ENCODE measurements around the gene BAIAP2. TPM values are rescaled to one million over a fixed set of nuclear protein-coding genes. Genes with fewer than 3 reads are reported as not detected.

BAIAP2 gene
- total and polyA plus RNA-seq, 4 experiments from 2014 or later: 2.1 to 7.2 (median 5.5) TPM

GRCh38 chr17:81093619-81094508 lies 58.9 kb downstream of the BAIAP2 start:
- Histone ChIP-seq H3K36me3 (ENCODE audit: insufficient read depth, low read length) (no peaks in the 10 kb centered on the region), H3K9me3 (ENCODE audit: control insufficient read depth in 1 of 2, low read length in 2 of 2) (no peaks in the 10 kb centered on the region), H3K27ac (ENCODE audit: low read depth, low read length) (peak overlapping the region; percentile 51), H3K4me1 (ENCODE audit: insufficient read depth, low read length) (peaks cover 56% of the 10 kb centered on the region), H3K27me3 (ENCODE audit: insufficient read depth, low read length) (no peaks in the 10 kb centered on the region), H3K4me3 (ENCODE audit: low read length in 2 of 2) (no peak overlapping the region)
- Mint-ChIP-seq H3K4me3 (peak overlapping the region in 2 of 8 donors; percentile 79 to 88), H3K9me3 (no peaks in the 10 kb centered on the region), H3K27ac (peak overlapping the region; percentile 86 to 96 (median 93)), H3K27me3 (no peaks in the 10 kb centered on the region), H3K4me1 (peaks cover 24 to 56% (median 37%) of the 10 kb centered on the region in 4 donors), H3K36me3 (no peaks in the 10 kb centered on the region)
- intact Hi-C loops (cut with micrococcal nuclease): loop anchor here (10.0 kb wide), 1 partner anchor 831 kb away; the partner anchor contains the start of gene MAFG
- POLR2A ChIA-PET (ENCODE audit: partially characterized antibody): interaction anchor here (1.1 to 2.4 kb wide), 5 partner anchors 8 to 76 kb away, joined by 3 to 12 read pairs (median 5); no protein-coding TSS in a partner anchor
- no peak for DNase-seq
- CTCF ChIA-PET (ENCODE audit: partially characterized antibody): interaction anchor here (1.0 kb wide), 1 partner anchor 8 kb away, joined by 3 read pairs; no protein-coding TSS in a partner anchor

GRCh38 chr17:81094509-81095382 lies 59.8 kb downstream of the BAIAP2 start:
- POLR2A ChIA-PET (ENCODE audit: partially characterized antibody): interaction anchor here (0.7 to 2.4 kb wide), 8 partner anchors 9 to 145 kb away, joined by 3 to 12 read pairs (median 4); partner anchors contain the start of gene NDUFAF8
- no peaks in the 10 kb centered on the region for H3K36me3 ChIP-seq (ENCODE audit: insufficient read depth, low read length)
- CTCF ChIA-PET (ENCODE audit: partially characterized antibody): interaction anchor here (1.0 to 4.7 kb wide), 4 partner anchors 7 to 107 kb away, joined by 3 to 28 read pairs (median 3); no protein-coding TSS in a partner anchor
- H3K4me1 ChIP-seq (ENCODE audit: insufficient read depth, low read length): peaks cover 56% of the 10 kb centered on the region
- Mint-ChIP-seq H3K36me3 (no peaks in the 10 kb centered on the region), H3K4me1 (peaks cover 24 to 56% (median 38%) of the 10 kb centered on the region in 4 donors), H3K9me3 (peaks cover 0 to 1% (median 0%) of the 10 kb centered on the region in 8 donors), H3K27me3 (no peaks in the 10 kb centered on the region), H3K27ac (peak overlapping the region; percentile 91 to 96 (median 93)), H3K4me3 (peak overlapping the region; percentile 52 to 88 (median 70))
- no peaks in the 10 kb centered on the region for H3K9me3 ChIP-seq (ENCODE audit: control insufficient read depth in 1 of 2, low read length in 2 of 2)
- intact Hi-C loops (cut with micrococcal nuclease): loop anchor here (1.0 to 10.0 kb wide), 3 partner anchors 60 to 830 kb away; partner anchors contain the start of gene MAFG
- peak overlapping the region; percentile 66 for H3K27ac ChIP-seq (ENCODE audit: low read depth, low read length)
- H3K4me3 ChIP-seq (ENCODE audit: low read length in 2 of 2): peak overlapping the region in 1 of 2 donors; percentile 10
- H3K27me3 ChIP-seq (ENCODE audit: insufficient read depth, low read length): no peaks in the 10 kb centered on the region
- peak; percentile 86 to 96 (median 88) for DNase-seq

GRCh38 chr17:81095383-81095762 lies 60.4 kb downstream of the BAIAP2 start:
- peak overlapping the region; percentile 39 to 88 (median 69) for H3K4me3 Mint-ChIP-seq
- Histone ChIP-seq H3K9me3 (ENCODE audit: control insufficient read depth in 1 of 2, low read length in 2 of 2) (no peaks in the 10 kb centered on the region), H3K4me3 (ENCODE audit: low read length in 2 of 2) (peak overlapping the region in 1 of 2 donors; percentile 10), H3K36me3 (ENCODE audit: insufficient read depth, low read length) (no peaks in the 10 kb centered on the region), H3K27ac (ENCODE audit: low read depth, low read length) (peak overlapping the region; percentile 66), H3K27me3 (ENCODE audit: insufficient read depth, low read length) (no peaks in the 10 kb centered on the region), H3K4me1 (ENCODE audit: insufficient read depth, low read length) (peaks cover 55% of the 10 kb centered on the region)
- H3K27ac Mint-ChIP-seq: peak overlapping the region; percentile 91 to 96 (median 93)
- H3K27me3 Mint-ChIP-seq: no peaks in the 10 kb centered on the region
- H3K36me3 Mint-ChIP-seq: no peaks in the 10 kb centered on the region
- ChIA-PET CTCF (ENCODE audit: partially characterized antibody) (interaction anchor here (1.0 to 4.7 kb wide), 3 partner anchors 70 to 108 kb away, joined by 3 to 28 read pairs (median 3); no protein-coding TSS in a partner anchor), POLR2A (ENCODE audit: partially characterized antibody) (interaction anchor here (0.7 to 2.4 kb wide), 9 partner anchors 10 to 144 kb away, joined by 3 to 12 read pairs (median 4); partner anchors contain the start of gene NDUFAF8)
- DNase-seq: peak in 3 of 5 donors; percentile 13 to 64 (median 19)
- intact Hi-C loops (cut with micrococcal nuclease): loop anchor here (1.0 to 10.0 kb wide), 3 partner anchors 61 to 829 kb away; partner anchors contain the start of gene MAFG
- peaks cover 21 to 56% (median 38%) of the 10 kb centered on the region in 4 donors for H3K4me1 Mint-ChIP-seq
- H3K9me3 Mint-ChIP-seq: peaks cover 0 to 1% (median 0%) of the 10 kb centered on the region in 8 donors

- POLR2A ChIA-PET (ENCODE audit: partially characterized antibody): interaction anchor here (1.2 to 1.5 kb wide), 2 partner anchors 9 to 73 kb away, joined by 5 to 6 read pairs; no protein-coding TSS in a partner anchor
- peak overlapping the region in 5 of 8 donors; percentile 21 to 67 (median 53) for H3K4me3 Mint-ChIP-seq
- intact Hi-C loops (cut with micrococcal nuclease): loop anchor here (10.0 kb wide), 1 partner anchor 828 kb away; the partner anchor contains the start of gene MAFG
- no peaks in the 10 kb centered on the region for H3K27me3 ChIP-seq (ENCODE audit: insufficient read depth, low read length)
- H3K4me3 ChIP-seq (ENCODE audit: low read length in 2 of 2): no peak overlapping the region
- peaks cover 21 to 55% (median 36%) of the 10 kb centered on the region in 4 donors for H3K4me1 Mint-ChIP-seq
- CTCF ChIA-PET (ENCODE audit: partially characterized antibody): interaction anchor here (4.7 kb wide), 1 partner anchor 73 kb away, joined by 28 read pairs; no protein-coding TSS in a partner anchor
- no peak for DNase-seq
- no peak overlapping the region for H3K27ac ChIP-seq (ENCODE audit: low read depth, low read length)
- H3K9me3 Mint-ChIP-seq: peaks cover 0 to 1% (median 0%) of the 10 kb centered on the region in 8 donors
- H3K4me1 ChIP-seq (ENCODE audit: insufficient read depth, low read length): peaks cover 57% of the 10 kb centered on the region
- no peaks in the 10 kb centered on the region for H3K27me3 Mint-ChIP-seq
- no peaks in the 10 kb centered on the region for H3K36me3 ChIP-seq (ENCODE audit: insufficient read depth, low read length)
- no peaks in the 10 kb centered on the region for H3K9me3 ChIP-seq (ENCODE audit: control insufficient read depth in 1 of 2, low read length in 2 of 2)
- H3K36me3 Mint-ChIP-seq: no peaks in the 10 kb centered on the region
- H3K27ac Mint-ChIP-seq: peak overlapping the region in 4 of 7 donors; percentile 31 to 70 (median 54)
These were observed 61.8 kb downstream of the BAIAP2 start for GRCh38 chr17:81096741-81097133.

- no peak overlapping the region for H3K27ac ChIP-seq (ENCODE audit: low read depth, low read length)
- no peaks in the 10 kb centered on the region for H3K36me3 ChIP-seq (ENCODE audit: insufficient read depth, low read length)
- Mint-ChIP-seq H3K27me3 (no peaks in the 10 kb centered on the region), H3K4me1 (peaks cover 21 to 53% (median 36%) of the 10 kb centered on the region in 4 donors), H3K4me3 (peak overlapping the region in 1 of 8 donors; percentile 21), H3K9me3 (peaks cover 0 to 1% (median 0%) of the 10 kb centered on the region in 8 donors), H3K36me3 (no peaks in the 10 kb centered on the region), H3K27ac (peak overlapping the region in 2 of 7 donors; percentile 35 to 48)
- no peak overlapping the region for H3K4me3 ChIP-seq (ENCODE audit: low read length in 2 of 2)
- POLR2A ChIA-PET (ENCODE audit: partially characterized antibody): interaction anchor here (0.6 to 1.5 kb wide), 3 partner anchors 10 to 74 kb away, joined by 3 to 6 read pairs (median 5); no protein-coding TSS in a partner anchor
- intact Hi-C loops (cut with micrococcal nuclease): loop anchor here (10.0 kb wide), 1 partner anchor 827 kb away; the partner anchor contains the start of gene MAFG
- CTCF ChIA-PET (ENCODE audit: partially characterized antibody): interaction anchor here (0.9 to 4.7 kb wide), 3 partner anchors 10 to 109 kb away, joined by 3 to 28 read pairs (median 4); no protein-coding TSS in a partner anchor
- no peaks in the 10 kb centered on the region for H3K27me3 ChIP-seq (ENCODE audit: insufficient read depth, low read length)
- DNase-seq: peak in 2 of 5 donors; percentile 23 to 59
- H3K9me3 ChIP-seq (ENCODE audit: control insufficient read depth in 1 of 2, low read length in 2 of 2): no peaks in the 10 kb centered on the region
- H3K4me1 ChIP-seq (ENCODE audit: insufficient read depth, low read length): peaks cover 60% of the 10 kb centered on the region
These were observed 62.4 kb downstream of the BAIAP2 start for GRCh38 chr17:81097134-81097942.

Measured in CD4-positive, alpha-beta memory T cell (primary cell).